GM19324 (cell line): ENCODE data around the gene DGKH.
"Not testable (repeated sequence)": the region's sequence is repeated elsewhere in the genome, so short reads cannot be mapped to it uniquely, and the experiment has no call there.

Source experiments
- ATAC-seq: cut with Tn5 transposase; IDR thresholded peaks from one replicate; pipeline ENCODE4 v1.9.1; 2021; ENCODE audit warnings: mild to moderate bottlenecking, moderate library complexity; ENCODE audit not compliant: unreplicated experiment, low FRiP score

The DGKH gene

GRCh38 chr13:42041011-42041683 is 7.3 kb upstream of the DGKH start:
- ATAC-seq = peak; percentile 12

DNA sequence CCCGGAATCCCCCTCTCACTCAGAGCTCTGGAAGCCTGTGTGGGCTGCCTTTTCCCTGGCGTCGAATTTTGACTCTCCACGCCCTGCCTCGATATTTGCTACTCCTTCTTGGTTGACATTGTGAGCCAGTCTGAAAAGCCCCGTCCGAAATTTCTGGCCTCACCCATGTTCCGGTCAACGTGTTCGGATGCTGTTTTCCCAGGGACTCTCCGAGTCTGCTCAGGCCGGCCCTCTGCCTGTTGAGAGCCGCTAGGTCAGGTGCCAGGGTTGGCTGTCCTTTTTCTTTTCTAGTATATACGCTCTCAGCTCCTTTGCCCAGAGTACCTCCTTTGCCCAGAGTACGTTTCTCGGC is 6.8 kb upstream of the DGKH start:
- ATAC-seq = no peak

DNA sequence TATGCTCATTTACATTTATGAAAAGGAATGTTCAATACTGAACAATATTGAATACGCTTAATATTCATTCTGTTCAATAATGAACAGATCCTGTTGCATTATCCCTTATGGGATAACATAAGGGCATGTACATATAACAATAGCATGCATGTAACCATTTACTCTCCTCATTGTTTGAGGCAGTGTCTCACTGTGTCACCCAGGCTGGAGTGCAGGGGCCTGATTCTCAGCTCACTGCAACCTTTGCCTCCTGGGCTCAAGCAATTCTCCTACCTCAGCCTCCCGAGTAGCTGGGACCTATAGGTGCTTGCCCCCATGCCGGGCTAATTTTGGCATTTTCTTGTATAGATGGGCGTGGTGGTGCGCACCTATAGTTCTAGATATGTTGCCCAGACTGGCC is 4.8 kb upstream of the DGKH start:
- no peak for ATAC-seq

- no peak for ATAC-seq
Observed at GRCh38 chr13:42046448-42046847, 2.0 kb upstream of the DGKH start.

DNA sequence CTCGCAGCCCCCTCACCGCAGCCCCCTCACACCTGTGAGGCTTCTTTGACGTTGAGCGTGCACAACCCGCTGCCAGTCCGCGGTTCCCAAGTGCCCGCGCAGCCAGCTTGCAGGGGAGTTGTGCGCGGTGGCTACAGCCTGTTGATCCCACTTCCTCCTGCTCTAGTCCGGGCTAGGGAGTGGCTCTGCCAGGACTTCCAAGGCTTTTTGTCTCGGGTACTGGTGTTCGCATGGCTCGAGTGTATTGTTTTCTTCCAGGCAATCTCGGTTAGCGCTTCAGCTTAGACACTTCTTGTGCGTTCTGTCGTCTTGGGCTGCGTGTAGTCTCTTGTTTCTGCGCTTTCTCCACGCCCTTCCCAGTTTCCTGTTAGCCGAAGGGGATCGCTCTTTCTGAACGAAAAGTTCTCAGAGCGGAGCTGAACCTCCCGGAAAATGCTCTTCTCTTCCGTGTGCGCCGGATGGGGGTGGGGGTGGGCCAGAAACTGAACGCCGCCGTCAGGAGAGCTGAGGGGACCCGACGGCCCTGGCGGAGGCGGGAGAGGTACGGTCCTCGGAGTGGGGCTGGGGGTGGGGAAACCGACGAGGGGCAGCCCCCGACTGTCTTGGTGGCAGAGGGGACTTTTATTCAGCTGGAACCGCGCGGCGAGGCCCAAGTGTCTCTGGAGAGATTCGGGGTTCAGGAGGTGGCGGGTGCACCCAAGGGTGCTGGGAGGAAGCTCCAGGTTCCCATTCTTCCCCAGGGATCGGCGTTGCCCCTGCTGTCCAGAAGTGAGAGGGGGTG is 697 bp upstream of the DGKH start:
- peak; percentile 9 for ATAC-seq

DNA sequence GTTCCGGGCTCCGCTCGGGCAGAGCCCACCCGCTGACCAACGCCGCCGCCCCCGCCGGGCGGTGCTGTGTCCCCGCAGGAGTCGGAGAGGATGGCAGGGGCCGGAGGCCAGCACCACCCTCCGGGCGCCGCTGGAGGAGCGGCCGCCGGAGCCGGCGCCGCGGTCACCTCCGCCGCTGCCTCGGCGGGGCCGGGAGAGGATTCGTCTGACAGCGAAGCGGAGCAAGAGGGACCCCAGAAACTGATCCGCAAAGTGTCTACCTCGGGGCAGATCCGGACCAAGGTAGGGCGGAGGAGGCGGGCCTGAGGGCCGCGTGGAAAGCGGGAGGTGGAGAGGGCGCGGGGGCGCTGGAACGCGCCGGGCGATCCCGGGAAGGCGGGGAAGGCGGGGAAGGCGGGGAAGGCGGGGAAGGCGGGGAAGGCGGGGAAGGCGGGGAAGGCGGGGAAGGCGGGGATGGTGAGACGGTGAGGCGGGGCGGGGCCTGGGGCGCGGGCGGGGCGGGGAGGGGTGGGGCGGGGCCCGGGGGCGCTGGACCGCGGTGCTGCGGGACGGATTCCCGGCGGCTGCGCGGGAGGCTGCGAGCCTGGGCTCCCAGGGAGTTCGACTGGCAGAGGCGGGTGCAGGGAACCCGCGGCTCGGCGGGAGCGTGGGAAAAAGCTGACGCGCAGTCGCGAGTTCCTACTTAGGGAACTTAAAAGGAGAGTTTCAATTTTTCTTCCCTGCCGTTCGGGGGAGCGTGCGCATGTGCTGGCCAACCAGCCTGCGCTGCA is 421 bp downstream of the DGKH start:
- ATAC-seq = peak; percentile 52

DNA sequence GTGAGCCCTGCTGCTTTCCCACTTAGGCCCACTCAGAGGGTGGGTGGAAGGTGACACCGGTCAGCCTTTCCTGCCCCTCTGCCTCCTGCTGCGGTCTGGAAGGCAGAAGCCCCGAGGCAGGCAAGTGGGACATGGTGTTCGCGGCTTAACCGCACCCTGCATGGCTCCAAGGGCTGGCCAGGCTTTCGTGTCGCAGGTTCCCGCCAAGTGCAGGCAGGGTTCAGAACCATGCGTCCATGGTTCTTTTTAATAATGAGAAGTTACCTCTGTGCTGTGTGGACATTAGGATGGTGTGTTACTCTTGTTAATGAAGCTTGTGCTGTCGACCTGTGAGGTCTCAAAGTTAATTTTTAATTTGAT is 986 bp downstream of the DGKH start:
- ATAC-seq = peak; percentile 18

DNA sequence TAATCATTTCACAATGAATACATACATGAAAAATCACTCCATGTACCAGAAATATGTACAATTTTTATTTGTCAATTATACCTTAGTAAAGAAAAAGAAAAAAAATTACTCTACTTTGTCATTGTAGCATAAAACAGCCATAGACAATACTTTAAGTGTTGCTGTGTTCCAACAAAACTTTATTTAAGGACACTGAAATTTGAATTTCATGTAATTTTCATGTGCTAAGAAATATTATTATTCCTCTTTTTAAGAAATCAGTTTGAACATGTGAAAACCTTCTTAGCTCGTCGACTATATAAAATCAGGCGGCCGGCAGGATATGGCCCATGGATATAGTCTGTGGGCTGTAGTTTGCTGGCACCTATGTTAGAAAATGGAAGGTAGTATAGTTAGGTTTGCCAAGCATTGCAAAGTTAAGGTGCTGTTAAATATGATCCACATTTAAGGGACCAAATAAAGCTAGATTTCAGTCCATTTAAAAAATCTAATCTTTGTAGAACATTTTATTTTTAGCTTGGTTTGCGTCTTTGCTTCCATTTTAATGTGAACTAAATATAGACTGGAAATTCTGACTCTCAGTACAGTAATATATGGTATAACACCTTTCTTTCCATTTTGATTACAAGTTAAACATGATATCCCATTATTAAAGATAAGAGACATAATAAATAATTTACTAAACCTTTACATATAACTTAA is 6.5 kb downstream of the DGKH start:
- no peak for ATAC-seq

DNA sequence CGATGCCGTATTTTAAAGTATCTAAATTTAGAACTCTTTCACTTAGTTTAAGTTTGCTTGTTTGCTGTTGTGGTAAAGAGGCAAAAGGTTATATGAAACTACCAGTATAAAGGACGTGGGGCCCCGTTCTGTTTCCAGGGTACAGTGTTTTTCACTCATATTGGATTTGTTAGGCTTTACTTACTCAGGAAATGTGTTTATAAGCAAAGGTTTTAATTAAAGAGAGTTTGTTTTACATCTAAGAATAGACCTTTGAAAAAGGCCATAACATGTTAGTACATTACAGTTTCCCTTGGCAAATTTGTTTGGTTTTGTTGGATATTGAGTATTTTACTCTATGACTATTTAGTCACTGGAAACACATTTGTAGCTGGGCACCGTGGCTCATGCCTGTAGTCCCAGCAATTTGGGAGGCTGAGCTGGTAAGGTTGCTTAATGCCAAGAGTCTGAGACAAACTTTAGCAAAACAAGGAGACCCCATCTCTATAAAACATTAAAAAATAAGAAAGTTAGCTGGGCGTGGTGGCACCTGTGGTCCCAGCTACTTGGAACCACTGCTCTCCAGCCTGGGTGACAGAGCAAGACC is 7.1 kb downstream of the DGKH start:
- ATAC-seq = no peak

GRCh38 chr13:42056146-42056545 is 7.7 kb downstream of the DGKH start:
- ATAC-seq = no peak

DNA sequence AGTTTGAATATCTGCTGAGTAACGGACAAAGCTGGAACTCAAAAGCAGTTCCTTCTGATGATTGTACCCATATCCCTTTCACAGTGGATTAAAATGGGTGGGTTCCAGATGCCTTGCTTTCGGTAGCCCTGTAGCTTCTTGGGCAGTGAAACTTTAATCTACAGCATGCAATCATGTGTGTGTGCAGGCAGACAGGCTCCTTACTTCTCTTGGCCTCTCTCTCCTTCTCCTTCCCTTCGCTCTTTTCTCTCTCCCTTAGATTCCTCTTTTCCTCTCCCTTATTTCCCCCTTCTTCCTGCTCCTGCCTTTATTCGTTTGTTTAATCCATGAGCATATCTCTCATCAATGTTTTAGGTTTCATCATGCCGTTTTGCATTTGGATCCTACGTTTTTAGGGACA is 8.1 kb downstream of the DGKH start:
- no peak for ATAC-seq

DNA sequence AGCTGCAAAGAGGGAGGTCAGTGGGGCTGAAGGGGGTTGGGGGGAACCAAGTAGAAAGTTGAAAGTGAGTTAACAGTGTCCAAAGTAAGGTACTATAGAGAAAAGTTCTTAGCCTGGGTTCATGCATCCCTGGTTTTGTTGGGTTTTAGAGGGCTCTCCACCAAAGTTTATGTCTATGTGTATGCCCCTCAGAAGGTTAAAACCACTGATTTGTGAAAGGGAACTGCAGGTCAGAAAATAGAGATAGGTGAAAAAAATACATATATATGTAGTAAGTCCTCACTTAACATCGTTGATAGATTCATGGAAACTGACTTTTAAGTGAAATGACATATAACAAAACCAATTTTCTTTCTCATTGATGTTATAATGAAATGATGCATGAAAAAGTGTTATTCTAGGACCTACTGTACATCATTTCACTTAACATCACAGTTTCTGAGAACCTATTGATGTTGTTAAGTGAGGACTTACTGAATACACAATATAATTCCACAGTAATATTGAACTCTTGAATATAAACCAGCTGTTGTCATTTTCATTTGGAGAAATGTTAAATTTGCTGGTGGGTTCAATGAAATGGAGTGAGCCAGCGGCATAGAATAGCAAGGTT is 9.6 kb downstream of the DGKH start:
- ATAC-seq = no peak

GRCh38 chr13:42061943-42062342 is 13.5 kb downstream of the DGKH start:
- no peak for ATAC-seq

DNA sequence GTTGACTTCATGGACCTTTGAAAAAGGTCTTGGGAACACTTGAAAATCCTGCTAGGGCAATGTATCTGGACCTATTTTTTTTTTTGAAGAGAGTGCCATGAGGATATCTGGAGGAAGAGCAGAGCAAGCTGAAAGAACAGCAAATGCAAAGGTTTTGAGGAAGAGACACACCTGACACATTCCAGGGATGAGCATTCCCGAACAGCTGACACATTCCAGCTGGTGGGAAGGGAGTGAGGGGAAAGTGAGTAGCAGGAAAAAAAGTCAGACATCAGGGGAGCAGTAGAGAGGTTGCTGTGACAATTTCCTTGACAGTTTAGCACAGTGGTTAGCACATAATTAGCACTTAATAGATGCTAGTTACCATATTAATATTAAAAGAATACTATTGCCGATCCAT is 14.7 kb downstream of the DGKH start:
- no peak for ATAC-seq

- no peak for ATAC-seq
Observed at GRCh38 chr13:42064259-42064658, 15.8 kb downstream of the DGKH start.

- ATAC-seq = no peak
Observed at GRCh38 chr13:42064966-42065365, 16.5 kb downstream of the DGKH start.

DNA sequence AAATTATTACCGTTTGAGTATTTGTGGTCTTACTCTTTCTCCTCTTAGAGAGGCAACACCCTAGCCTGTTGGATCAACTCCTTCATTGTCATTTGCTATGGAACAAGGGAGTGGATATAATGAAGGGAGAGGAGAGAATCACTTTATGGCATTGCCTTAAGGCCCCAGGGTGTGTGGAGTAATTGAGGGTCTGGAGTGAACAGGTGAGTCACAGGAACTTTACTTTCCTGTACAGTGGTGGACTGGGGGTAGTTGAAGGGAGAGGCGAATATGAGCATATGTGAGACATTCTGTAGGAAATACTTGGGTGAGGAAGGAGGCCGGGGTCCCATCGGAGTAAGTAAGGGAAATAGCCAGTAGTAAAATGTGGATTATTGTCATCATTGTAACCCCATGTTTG is 17.0 kb downstream of the DGKH start:
- ATAC-seq = no peak

DNA sequence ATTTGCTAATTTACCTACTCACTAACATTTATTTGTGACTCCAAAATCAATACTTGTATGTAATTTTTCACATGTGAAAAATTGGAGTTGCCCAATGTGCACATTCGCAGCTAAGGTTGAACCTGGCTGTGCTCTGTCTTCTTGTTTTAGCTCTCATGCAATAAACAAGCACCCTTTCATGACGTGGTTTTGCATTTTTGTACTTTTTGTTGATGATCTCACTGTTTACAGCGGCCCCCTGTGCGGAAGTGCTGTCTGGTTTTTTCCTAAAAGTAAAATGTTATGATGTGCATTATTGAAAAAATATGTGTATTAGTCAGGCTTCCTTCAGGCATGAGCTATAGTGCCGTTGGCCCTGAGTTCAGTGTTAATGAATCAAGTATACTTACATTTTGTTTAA is 18.1 kb downstream of the DGKH start:
- no peak for ATAC-seq

DNA sequence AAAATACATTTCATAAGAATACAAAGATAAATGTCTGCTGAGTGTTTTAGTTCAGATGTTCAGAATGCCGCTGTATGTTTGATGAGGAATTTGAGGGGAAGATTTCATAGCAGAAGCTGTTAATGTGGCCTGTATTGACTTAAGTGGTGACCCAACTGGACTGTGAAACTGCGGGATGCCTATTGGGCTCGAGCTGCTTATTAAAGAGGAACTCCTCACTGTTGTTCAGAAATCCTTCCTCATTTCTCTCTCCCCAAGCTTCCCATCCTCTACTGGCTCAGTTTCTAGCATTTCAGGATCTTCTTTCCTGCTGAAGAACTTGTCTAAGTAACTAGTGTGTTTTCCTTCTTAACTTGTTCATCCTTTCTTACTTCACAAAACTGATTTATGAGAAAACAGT is 20.4 kb downstream of the DGKH start:
- no peak for ATAC-seq

DNA sequence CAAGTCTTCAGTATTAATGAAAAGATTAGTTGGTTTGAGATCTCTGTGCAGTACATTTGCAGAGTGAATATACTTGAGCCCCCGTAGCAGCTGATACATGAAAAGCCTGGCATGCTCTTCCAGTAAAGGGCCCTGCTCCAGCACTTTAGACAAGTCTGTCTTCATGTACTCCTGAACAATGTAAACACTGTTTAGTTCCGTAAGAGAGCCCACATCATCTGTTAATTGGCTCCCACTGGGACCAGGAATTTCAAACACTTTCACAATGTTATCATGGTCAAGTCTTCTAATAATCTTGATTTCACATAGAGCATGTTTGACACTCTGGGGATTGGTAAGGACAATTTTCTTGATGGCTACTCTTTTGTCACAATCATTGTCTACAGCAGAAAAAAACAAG is 22.2 kb downstream of the DGKH start:
- ATAC-seq = not testable (repeated sequence)
